ENCODE results near the gene CALHM2. TPM values are rescaled to one million over a fixed set of nuclear protein-coding genes. Genes with fewer than 3 reads are reported as not detected.

CALHM2 gene
- total RNA-seq, 1 donor, result 54.6 TPM

GRCh38 chr10:103450201-103450695 lies 1.9 kb downstream of the CALHM2 start:
- no peak overlapping the region for H2AFZ ChIP-seq (ENCODE audit: low read length)
- no peak for TF ChIP-seq CTCF (IDR thresholded peaks at IDR 0.05; ENCODE audit: extremely low read depth, low read depth, low read length)
- H3K79me2 ChIP-seq (ENCODE audit: insufficient read depth, low read length), result peaks cover 46% of the 10 kb centered on the region
- peak overlapping the region; percentile 82 for H3K27ac ChIP-seq (ENCODE audit: low read depth, low read length)
- H3K4me2 ChIP-seq (ENCODE audit: insufficient read depth, low read length), result peak overlapping the region; percentile 95
- no peaks in the 10 kb centered on the region for H3K9me3 ChIP-seq (ENCODE audit: low read depth, low read length)
- H3K36me3 ChIP-seq (ENCODE audit: insufficient read depth, low read length), result peaks cover 35% of the 10 kb centered on the region
- H4K20me1 ChIP-seq (ENCODE audit: insufficient read depth, low read length), result peaks cover 26% of the 10 kb centered on the region
- peaks cover 55% of the 10 kb centered on the region for H3K4me1 ChIP-seq (ENCODE audit: insufficient read depth, low read length)
- no peaks in the 10 kb centered on the region for H3K27me3 ChIP-seq (ENCODE audit: insufficient read depth, low read length)
- H3K4me3 ChIP-seq (ENCODE audit: insufficient read depth, low read length), result peak overlapping the region; percentile 89
- DNase-seq (ENCODE audit: insufficient read length, low spot score, missing footprints), result peak; percentile 78

- Histone ChIP-seq H3K27ac (ENCODE audit: low read depth, low read length) (peak overlapping the region; percentile 82), H3K9me3 (ENCODE audit: low read depth, low read length) (no peaks in the 10 kb centered on the region), H3K4me3 (ENCODE audit: insufficient read depth, low read length) (peak overlapping the region; percentile 8)
These were observed 2.7 kb downstream of the CALHM2 start for GRCh38 chr10:103449208-103450144.

GRCh38 chr10:103448746-103449145 lies 3.4 kb downstream of the CALHM2 start:
- H3K9me3 ChIP-seq (ENCODE audit: low read depth, low read length), result no peaks in the 10 kb centered on the region
- DNase-seq (ENCODE audit: insufficient read length, low spot score, missing footprints), result peak; percentile 99
- peak overlapping the region; percentile 10 for H3K4me2 ChIP-seq (ENCODE audit: insufficient read depth, low read length)
- H3K4me1 ChIP-seq (ENCODE audit: insufficient read depth, low read length), result peaks cover 55% of the 10 kb centered on the region
- H3K79me2 ChIP-seq (ENCODE audit: insufficient read depth, low read length), result peaks cover 48% of the 10 kb centered on the region
- no peaks in the 10 kb centered on the region for H3K27me3 ChIP-seq (ENCODE audit: insufficient read depth, low read length)
- peaks cover 37% of the 10 kb centered on the region for H4K20me1 ChIP-seq (ENCODE audit: insufficient read depth, low read length)
- H3K36me3 ChIP-seq (ENCODE audit: insufficient read depth, low read length), result peaks cover 50% of the 10 kb centered on the region
- H2AFZ ChIP-seq (ENCODE audit: low read length), result no peak overlapping the region
- no peak overlapping the region for H3K4me3 ChIP-seq (ENCODE audit: insufficient read depth, low read length)
- no peak for TF ChIP-seq CTCF (IDR thresholded peaks at IDR 0.05; ENCODE audit: extremely low read depth, low read depth, low read length)
- H3K27ac ChIP-seq (ENCODE audit: low read depth, low read length), result peak overlapping the region; percentile 82

More at GRCh38 chr10:103449208-103450144, 2.7 kb downstream of the CALHM2 start:
- Histone ChIP-seq H4K20me1 (ENCODE audit: insufficient read depth, low read length) (peaks cover 32% of the 10 kb centered on the region), H3K4me1 (ENCODE audit: insufficient read depth, low read length) (peaks cover 55% of the 10 kb centered on the region), H2AFZ (ENCODE audit: low read length) (no peak overlapping the region), H3K27me3 (ENCODE audit: insufficient read depth, low read length) (no peaks in the 10 kb centered on the region), H3K79me2 (ENCODE audit: insufficient read depth, low read length) (peaks cover 48% of the 10 kb centered on the region), H3K36me3 (ENCODE audit: insufficient read depth, low read length) (peaks cover 43% of the 10 kb centered on the region), H3K4me2 (ENCODE audit: insufficient read depth, low read length) (peak overlapping the region; percentile 10)
- TF ChIP-seq CTCF (IDR thresholded peaks at IDR 0.05; ENCODE audit: extremely low read depth, low read depth, low read length), result no peak
- no peak for DNase-seq (ENCODE audit: insufficient read length, low spot score, missing footprints)

GRCh38 chr10:103447187-103447586 lies 5.0 kb downstream of the CALHM2 start:
- peaks cover 64% of the 10 kb centered on the region for H3K36me3 ChIP-seq (ENCODE audit: insufficient read depth, low read length)
- no peak overlapping the region for H3K4me3 ChIP-seq (ENCODE audit: insufficient read depth, low read length)
- H3K9me3 ChIP-seq (ENCODE audit: low read depth, low read length), result no peaks in the 10 kb centered on the region
- no peak overlapping the region for H3K4me2 ChIP-seq (ENCODE audit: insufficient read depth, low read length)
- peak overlapping the region; percentile 96 for H3K27ac ChIP-seq (ENCODE audit: low read depth, low read length)
- peaks cover 48% of the 10 kb centered on the region for H4K20me1 ChIP-seq (ENCODE audit: insufficient read depth, low read length)
- H3K27me3 ChIP-seq (ENCODE audit: insufficient read depth, low read length), result no peaks in the 10 kb centered on the region
- peak; percentile 62 for DNase-seq (ENCODE audit: insufficient read length, low spot score, missing footprints)
- TF ChIP-seq CTCF (IDR thresholded peaks at IDR 0.05; ENCODE audit: extremely low read depth, low read depth, low read length), result no peak
- H3K4me1 ChIP-seq (ENCODE audit: insufficient read depth, low read length), result peaks cover 52% of the 10 kb centered on the region
- no peak overlapping the region for H2AFZ ChIP-seq (ENCODE audit: low read length)
- peaks cover 48% of the 10 kb centered on the region for H3K79me2 ChIP-seq (ENCODE audit: insufficient read depth, low read length)

Data from osteoblast (primary cell).